H1 (cell line): Measurements from ENCODE around the gene ZNF687. TPM values are rescaled to one million over a fixed set of nuclear protein-coding genes. Genes with fewer than 3 reads are reported as not detected.

ENCODE experiments used
- EZH2 ChIP-seq: fragments of 200-600 bp; sonication (generic); IDR thresholded peaks from 2 replicates; pipeline ENCODE4 v1.7.1; 2012; ENCODE audit warnings: low read depth, mild to moderate bottlenecking, moderate library complexity, low read length, inconsistent platforms; ENCODE audit not compliant: severe bottlenecking
- GABPA ChIP-seq: IDR thresholded peaks from 2 replicates; pipeline ENCODE4 v1.6.1; 2011; ENCODE audit warnings: mild to moderate bottlenecking, low read length, moderate library complexity, borderline replicate concordance; ENCODE audit not compliant: insufficient read depth
- PHF8 ChIP-seq: fragments of 200-600 bp; sonication (generic); conservative IDR thresholded peaks from 2 replicates; pipeline ENCODE4 v1.7.1; 2012; ENCODE audit warnings: low read depth, mild to moderate bottlenecking, inconsistent platforms, low read length, moderate library complexity
- SAP30 ChIP-seq: fragments of 300-600 bp; sonication (generic); IDR thresholded peaks from 2 replicates; pipeline ENCODE4 v1.7.1; 2012; ENCODE audit warnings: low read length, moderate library complexity, mild to moderate bottlenecking, inconsistent platforms; ENCODE audit not compliant: insufficient read depth, insufficient replicate concordance
- TAF7 ChIP-seq: optimal IDR thresholded peaks from 2 replicates; pipeline ENCODE3; 2011; ENCODE audit warnings: low read depth, mild to moderate bottlenecking, inconsistent platforms, low read length, moderate library complexity, borderline replicate concordance
- TCF12 ChIP-seq: IDR thresholded peaks from 2 replicates; pipeline ENCODE4 v1.6.1; 2011; ENCODE audit warnings: low read depth, mild to moderate bottlenecking, low read length
- polyA plus RNA-seq, 7 experiments: library from polyadenylated mRNA; depleted of rRNA in 3 of 7; stranded (reverse) in 5 of 7; unstranded in 2 of 7; fragments of >200 nt in 5 of 7; fragments of 200-250 nt in 2 of 7; gene quantifications; 1 replicate in 5 of 7; 2 replicates in 1 of 7; 4 replicates in 1 of 7; pipeline versions ENCODE4 v1.2.1 to v1.2.3, GENCODE V29; 2011 to 2013; ENCODE audit warnings: missing spikeins in 2 of 7, mixed read lengths in 2 of 7
- total RNA-seq: library from RNA; stranded (reverse); fragmentation: NEBNext Ultra II Directional; extraction: Animal tissue kit (Norgen Biotek cat#: 25700); gene quantifications from 2 replicates; pipeline ENCODE4 v1.2.1, GENCODE V29; 2021

Gene ZNF687
- total and polyA plus RNA-seq, 2 of the 8 experiments (the other 6 are each of a cell fraction or from before 2014, with no cell fraction given), result 45.9 to 69.9 TPM

DNA sequence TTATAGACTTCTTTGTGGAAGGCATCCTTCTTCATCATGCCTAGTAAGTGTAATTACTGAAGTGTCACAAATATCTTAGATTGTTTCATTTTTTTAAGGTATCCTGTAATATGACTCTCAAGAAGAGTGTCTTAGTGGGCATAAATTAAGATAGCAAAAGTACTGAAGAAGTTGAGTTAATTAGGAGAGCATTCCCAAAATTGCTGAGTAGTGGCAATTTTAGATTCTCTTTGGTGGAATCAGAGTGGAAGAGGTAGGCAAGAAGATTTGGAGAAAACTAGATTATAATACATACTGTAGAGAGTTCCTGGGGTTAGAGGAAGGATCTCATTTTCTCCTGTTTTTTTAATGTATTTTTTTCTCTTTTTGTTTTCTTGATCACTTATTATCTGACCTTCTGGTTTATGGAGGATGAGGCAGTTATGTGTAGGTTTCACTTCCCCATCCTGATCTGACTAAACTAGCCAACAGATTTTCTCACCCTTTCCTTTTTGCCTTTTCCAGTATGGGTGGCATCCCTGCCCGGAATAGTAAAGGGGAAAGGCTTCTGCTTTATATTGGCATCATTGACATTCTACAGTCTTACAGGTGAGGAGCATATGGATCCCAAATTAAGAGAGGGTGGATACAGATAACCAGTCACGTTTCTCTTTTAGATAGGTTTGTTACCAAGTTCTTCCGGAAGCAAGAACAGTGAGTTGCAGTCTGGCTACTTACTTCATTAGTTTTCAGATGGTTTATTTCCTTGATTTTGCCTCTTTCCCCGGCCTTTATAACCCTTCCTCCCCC is 44.2 kb upstream of the ZNF687 start (continued):
- no peak for TF ChIP-seq EZH2
- no peak for TF ChIP-seq TAF7
- no peak for TF ChIP-seq TCF12
- TF ChIP-seq SAP30, result no peak
- no peak for TF ChIP-seq GABPA
- TF ChIP-seq PHF8, result no peak
- TF ChIP-seq, all 59 proteins: peak for 0
